Measurements from ENCODE around the gene CXorf38. TPM values are rescaled to one million over a fixed set of nuclear protein-coding genes. Genes with fewer than 3 reads are reported as not detected.
A peak's percentile ranks its signal among the peaks of the same experiment; 100 is the strongest.

Gene CXorf38, protein sequence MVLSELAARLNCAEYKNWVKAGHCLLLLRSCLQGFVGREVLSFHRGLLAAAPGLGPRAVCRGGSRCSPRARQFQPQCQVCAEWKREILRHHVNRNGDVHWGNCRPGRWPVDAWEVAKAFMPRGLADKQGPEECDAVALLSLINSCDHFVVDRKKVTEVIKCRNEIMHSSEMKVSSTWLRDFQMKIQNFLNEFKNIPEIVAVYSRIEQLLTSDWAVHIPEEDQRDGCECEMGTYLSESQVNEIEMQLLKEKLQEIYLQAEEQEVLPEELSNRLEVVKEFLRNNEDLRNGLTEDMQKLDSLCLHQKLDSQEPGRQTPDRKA
- 15.3 and 24.5 TPM in 2 replicates for total RNA-seq (2014; rRNA removed; shearing (Covaris generic))

DNA sequence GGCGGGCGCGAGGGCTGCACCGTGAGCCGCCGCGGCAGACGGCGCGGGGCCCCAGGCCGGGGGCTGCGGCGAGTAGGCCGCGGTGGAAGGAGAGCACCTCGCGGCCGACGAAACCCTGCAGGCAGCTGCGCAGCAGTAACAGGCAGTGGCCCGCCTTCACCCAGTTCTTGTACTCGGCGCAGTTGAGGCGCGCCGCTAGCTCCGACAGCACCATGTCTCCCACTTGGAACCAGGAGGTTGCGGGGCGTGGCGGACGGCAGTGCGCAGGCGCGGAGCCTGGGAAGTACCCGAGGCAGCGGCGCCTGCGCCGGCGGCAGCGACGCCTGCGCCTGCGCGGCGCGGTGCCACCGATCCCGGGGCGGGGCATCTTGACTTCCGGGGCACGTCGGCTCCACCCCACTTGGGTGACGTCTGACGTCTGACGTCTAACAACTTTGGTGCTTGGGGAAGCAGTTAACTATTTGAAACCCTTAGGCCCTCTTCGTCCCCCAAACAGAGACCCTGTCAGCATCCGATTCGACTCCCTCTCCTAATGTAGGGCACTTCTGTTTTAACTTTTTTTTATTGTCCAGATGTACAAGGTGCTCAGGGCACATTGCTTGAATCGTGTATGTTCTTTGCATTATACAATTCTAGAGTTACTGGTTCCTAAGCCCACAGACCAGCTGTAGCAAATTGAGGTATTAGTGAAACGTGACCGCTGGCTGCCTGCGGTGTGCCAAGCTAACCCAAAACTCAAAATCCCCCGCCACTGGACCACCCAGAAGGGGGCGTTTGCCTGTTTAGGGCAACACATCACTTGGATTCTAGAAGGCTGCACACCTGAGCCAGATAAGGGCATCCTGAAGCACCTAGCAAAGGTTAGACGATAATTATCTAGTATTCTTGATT is at the start of gene CXorf38:
Gene CXorf38 (minus strand): TSS at position 255 of the 891 bp plus-strand sequence. CDS start 41 bp downstream, at position 214.
- peak; percentile 86 for DNase-seq (ENCODE audit: low read depth)

DNA sequence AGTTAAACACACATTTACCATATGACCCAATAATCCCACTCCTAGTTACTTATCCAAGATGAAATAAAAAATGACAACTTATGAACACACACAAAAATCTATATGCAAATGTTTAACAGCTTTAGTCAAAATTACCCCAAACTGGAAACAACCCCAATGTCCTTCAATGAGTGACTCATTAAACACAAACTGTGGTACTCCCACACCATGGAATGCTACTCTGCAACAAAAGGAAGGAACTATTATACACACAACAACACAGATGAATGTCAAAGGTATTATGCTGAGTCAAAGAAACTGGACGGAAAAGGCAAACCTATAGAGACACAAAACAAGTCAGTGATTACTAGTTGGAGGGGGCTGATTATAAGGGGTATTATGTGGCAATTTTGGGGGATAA is 47.4 kb upstream of the CXorf38 start:
- DNase-seq (ENCODE audit: low read depth), result no peak

DNA sequence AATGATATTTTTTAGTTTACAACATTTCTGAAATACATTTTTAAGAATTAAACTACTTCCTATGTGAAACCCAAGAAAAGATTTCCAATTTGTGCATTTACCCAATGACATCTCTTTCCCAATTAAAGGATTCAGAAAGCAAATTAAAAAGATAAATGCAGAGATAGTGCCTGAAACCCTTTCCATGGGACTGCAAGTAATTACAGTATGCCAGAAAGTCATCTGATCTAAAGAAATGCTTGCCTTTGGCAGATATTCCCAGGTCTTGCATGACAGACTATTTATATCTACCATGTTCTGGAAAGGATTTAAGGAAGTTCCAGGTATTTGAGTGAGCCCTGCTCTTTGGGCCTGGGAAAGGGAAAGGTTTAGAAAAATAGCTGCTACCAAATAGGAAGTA is 41.6 kb upstream of the CXorf38 start:
- no peak for DNase-seq (ENCODE audit: low read depth)

DNA sequence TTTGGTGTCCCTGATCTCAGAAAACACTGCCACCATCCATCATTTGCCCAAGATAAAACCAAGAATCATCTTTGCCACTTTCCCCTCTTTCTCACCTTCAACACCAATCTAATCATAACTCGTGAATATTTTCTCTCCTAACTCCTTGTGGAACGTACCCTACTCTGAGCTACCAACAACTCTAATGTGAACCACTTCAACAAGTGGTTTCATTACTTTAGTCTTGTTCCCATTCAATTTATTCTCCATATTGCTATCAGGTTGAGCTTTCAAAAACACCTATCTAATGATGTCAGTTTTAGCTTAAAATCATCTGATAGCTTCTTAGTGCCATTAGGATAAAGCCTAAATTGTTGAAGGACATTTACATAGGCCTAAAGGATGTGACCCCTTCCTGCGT is 39.8 kb upstream of the CXorf38 start:
- no peak for DNase-seq (ENCODE audit: low read depth)

DNA sequence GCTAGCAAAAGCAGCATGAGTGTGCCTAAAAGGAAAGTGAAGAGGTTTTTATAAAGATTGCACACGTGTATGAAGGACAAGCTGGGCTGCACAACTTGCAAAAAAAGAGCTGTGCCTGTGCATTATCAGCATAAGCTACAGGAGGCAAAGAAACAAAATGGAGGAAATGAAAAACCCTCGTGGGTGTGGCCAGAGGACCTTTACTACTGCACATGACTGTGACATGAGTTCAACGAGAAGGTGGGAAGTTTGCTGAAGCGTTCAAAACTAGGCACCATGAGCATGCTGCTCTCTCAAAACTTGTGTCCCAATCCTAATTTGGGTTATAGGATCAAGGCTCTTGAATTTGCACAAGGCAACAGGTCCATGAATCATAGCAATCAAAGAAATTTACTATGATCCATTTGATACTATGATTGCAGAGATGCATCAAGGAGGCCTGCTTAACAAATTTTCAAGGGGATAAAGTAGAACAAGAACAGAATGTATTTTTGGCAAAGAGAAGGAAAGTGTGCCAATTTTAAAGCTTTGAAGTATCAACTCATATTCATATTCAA is 38.1 kb upstream of the CXorf38 start:
- DNase-seq (ENCODE audit: low read depth), result no peak

DNA sequence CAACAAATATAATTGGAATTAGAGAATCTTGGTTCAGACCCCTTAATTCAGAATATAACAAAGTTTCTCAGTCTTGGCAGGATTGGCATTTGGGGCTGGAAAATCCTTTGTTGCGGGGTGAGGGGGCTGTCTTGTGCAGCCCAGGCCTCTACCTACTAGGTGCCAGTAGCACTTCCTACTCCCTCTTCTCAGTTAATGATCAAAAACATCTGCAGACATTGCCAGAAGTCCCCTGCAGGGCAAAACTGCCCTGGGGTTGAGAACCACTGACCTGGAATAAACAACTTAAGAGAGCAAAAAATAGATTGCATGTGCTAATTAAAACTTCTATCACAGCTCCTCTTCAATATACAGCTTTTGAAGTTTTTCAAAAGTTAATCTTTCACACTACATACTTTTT is 36.7 kb upstream of the CXorf38 start:
- DNase-seq (ENCODE audit: low read depth), result no peak

DNA sequence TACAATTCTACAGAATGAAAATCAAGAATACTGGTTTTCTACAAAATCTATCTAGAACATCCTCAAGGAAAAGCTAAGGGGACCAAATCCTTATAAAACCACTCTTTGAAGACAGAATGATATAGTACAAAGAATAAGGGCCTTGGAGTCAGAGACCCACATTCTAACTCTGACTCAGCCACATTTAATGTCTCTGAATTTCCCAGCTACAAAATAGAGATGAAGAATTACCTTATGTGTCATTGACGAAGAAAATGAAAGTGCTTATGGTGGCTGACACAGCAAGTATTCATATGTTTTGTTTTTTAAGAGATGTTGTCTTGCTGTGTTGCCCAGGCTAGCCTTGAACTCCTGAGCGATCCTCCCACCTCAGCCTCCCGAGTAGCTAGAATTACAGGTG is 35.9 kb upstream of the CXorf38 start:
- peak; percentile 2 for DNase-seq (ENCODE audit: low read depth)

DNA sequence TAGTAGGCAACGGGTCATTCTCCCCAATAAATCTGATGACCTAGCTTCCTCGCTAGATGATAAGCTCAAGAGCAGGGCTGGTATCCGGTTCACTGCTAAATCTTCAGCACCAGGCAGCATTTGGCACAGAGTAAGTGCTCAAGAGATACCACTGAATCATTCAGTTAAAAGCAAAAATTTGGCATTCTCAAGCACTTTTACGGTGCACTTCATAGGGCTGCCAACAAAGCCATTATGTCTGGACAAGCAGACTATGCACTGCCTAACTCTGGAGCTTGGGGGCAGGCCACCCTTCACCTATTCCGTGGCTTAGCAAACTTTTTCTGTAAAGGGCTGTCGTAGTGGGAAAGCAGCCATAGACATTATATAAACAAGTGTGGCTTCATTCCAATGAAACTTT is 23.8 kb upstream of the CXorf38 start:
- no peak for DNase-seq (ENCODE audit: low read depth)

DNA sequence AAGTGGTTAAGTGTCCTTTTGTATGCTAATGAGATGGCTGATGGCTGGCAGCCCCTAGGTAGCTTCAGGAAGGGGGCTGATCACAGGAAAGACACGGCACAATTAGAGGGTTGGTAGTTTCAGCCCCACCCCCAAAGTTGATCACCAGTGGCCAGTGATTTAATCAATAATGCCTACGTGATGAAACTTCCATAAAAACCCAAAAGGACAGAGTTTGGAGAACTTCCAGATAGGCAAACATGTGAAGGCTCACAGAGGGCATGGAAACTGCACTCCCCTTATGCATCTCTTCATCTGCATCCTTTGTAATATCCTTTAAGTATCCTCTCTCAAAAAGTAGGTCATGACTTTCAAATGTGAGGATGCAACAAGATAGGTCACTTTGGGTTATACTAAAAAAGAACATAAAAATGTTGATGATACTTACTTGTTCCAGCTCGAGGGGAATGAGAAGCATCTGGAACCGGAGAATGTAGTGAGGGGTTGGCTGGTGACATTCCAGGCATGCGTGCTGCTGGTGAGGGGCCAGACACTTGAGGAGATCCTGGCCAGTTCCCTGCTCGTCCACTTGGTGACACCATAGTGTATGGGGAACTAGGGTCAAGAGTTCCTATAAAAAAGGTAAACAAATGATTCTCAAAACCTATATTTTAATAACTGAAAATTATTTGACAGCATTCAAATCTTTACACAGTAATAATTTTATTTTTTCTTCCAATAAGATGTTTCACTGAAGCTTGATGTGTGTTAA is 16.7 kb upstream of the CXorf38 start:
- DNase-seq (ENCODE audit: low read depth), result no peak

DNA sequence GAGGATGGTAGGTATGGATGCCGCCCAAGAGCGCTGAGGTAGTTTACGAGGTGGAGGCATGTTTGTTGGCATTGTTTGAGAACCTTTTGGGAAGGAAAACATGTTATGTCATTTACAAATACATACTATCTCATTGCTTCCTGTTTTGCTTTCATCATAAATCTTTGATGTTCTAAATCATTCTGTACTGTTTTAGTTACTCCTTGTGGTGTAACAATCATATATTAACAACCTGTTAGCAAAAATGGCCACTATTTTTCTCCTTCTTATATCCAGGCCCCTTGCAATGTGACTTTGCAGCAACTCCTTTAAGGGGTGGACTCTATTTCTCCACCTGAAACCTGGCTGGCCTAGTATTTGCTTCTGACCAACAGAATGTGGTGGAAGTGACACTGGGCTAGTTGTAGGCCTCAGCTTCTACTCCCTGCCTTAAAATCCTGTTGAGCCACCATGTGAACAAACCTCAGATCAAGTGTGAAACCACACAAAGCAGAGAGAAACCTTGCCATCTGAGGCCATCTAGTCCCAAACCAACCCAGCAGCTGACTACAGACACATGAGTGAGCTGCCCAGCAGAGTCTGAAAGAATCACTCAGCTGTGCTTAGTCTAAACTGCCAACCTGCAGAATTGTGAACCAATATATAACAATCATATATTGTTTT is 15.8 kb upstream of the CXorf38 start:
- DNase-seq (ENCODE audit: low read depth), result no peak

DNA sequence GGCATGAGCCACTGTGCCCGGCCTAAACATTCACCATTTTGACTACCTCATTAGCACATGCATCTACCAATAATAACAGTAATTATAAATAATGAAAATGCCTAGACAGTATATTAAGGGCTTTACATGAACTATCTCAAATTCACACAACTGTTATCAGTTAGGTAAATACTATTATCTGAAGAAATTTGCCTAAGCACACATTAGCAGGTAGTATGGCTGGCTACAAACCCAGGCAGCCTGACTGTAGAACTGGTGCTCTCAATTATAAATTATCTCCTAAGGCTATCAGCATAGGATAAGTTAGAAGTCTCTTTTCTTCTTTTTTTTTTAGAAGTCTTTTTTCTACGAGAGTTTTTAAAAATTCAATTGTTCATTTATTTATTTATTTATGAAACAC is 14.1 kb upstream of the CXorf38 start:
- DNase-seq (ENCODE audit: low read depth), result no peak

DNA sequence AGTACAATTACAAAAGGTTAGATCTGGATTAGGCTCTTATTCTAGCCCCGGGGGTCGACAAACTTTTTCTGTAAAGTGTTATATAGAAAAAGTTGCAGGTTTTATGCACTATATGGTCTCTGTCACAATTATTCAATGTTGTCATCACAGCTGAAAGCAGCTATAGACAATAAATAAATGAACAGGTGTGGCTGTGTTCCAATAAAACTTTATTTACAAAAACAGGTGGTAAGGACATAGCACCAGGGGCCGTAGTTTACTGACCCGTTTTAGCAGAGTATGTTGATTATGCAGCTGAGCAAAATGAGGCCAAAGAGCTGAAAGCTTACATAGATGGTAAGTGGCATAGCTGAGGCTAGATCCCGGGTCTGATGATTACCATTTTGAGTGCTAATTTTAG is 13.0 kb upstream of the CXorf38 start:
- DNase-seq (ENCODE audit: low read depth), result no peak

DNA sequence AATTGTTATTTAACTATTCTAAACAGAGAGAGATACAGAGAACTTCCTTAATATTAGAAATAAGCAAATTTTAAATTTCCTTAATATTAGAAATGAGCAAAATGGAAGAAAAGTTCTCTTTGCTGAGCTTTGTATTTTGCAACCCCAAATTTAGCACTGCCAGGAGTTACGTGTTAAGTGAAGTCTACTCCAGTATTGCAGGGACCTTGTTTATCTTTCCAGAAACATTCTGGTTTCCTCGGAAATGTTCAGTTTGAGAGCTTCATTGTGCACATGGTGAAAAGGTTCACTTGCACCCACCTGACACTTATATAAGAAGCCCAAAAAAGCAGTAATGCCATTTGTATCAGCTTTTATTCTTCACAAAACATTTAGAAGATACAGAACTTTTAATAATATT is 6.2 kb upstream of the CXorf38 start:
- no peak for DNase-seq (ENCODE audit: low read depth)

DNA sequence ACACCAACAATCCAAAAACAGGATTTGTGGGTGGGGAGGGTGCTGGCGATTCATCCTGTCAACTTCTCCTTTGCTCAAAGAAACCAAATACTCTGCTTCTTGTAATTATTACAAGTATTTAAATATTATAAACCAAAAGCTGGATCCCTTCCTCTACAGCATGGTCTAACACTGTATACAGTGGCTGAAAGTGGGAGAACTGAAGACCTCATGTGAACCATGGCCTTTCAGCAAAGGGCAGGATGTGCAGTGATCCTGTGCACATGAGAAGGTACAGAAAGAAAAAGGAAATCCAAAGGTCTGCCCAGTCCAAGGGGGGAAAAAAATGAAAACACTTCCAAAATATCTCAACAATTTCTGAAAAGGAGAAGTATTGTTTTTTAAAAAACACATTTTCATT is 5.3 kb upstream of the CXorf38 start:
- no peak for DNase-seq (ENCODE audit: low read depth)

DNA sequence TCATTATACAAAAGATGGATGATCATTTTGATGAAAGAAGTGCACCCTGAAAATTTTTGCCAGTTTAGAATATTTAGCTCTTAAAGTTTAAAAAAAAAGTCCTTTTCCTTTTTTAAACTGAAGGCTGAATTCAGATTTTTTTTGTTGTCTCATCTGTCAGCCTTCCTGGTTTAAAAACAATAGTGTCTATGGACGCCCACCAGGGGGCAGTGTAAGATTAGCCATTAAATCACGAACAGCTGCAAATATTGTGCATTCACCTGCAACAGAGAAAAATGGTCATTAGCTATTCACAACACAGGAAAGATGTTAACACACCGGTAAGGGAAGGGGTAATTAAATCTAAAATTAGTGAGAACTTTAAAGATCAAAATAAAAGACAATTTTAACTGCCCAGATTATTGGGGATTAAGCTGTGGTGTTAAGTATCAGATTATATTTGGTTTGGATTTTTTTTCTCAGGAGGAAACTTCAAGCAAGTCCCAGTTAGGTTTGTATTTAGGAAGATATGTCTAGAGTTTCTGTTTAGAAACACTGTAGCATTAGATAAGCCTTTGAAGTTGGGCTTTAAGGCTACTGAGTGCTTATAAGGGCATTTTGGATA is 4.4 kb upstream of the CXorf38 start:
- DNase-seq (ENCODE audit: low read depth), result peak; percentile 66

DNA sequence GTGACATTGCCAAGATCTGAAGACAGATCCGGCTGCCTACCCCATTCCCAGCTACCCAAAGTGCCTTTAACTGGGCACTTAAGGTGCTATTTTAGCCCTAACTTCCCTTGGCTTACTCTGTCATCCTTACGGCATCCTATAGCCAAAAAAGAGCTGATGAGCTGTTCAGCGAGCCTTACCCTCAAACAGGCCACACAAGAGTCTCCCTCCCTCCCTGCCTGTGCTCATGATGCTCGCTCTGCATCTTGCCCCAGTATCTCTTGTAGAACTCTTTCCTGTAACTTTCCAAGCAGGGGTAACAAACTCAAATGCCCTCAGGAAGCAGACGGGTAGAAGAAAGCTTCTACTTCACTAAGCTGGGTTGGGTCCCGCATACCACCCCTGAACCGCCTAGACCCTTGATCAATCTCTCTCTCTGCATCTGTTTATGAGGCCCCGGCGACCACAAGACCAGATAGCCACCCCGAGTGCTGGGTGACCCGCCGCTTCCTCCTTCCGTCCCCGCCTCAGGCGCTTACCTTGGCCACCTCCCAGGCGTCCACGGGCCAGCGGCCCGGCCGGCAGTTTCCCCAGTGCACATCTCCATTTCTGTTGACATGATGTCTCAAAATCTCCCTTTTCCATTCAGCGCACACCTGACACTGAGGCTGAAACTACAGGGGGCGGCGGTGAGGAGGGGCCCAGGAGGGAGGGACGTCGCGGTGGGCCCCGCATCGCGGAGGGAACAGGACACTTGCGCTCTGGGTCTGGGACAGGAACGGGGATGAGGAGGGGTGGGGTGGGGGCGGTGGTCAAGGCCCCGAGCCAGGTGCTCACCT is 663 bp downstream of the CXorf38 start:
- peak; percentile 62 for DNase-seq (ENCODE audit: low read depth)

DNA sequence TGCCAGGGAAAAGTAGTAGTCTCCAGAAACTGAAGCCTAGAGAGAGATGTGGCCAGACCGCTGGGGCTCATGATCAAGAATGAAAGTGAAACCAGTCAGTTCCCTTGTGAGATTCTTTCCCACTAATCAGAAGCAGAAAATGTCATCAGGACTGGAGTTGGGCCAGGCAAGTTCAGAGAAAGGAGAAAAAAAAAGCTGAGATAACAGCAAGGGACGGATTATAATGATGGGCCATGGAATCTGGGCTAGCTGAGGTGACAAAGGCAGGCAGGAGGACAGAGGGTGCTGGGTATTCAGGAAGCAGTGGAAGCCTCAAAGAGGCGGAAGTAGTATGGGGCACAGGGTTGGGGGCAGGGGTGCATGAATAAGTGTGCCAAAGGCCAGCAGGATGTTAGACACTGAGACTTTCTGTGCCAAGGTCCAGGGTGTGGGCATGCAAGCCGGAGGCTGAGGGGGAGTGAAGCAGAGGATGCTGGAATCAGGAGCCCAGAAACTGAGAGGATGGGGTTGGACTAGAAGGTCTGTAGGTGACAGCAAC is 2.5 kb downstream of the CXorf38 start:
- DNase-seq (ENCODE audit: low read depth), result peak; percentile 88

DNA sequence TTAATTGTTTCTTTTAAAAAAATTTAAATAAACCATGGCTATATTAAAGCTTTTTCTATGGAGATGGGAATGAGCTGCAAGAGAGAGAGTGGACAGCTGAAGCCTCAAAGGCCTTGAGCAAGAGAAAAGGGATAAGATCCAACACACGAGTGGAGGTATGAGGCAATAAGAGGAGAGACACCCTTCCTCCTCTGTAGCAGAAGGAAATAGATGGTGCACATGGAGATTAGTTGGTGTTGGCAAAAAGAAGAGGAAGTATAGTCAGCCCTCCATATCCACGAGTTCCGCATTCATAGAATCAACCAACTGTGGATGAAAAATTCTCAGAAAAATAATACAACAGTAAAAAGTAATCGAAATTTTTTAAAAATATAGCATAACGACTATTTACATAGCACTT is 3.2 kb downstream of the CXorf38 start:
- no peak for DNase-seq (ENCODE audit: low read depth)

DNA sequence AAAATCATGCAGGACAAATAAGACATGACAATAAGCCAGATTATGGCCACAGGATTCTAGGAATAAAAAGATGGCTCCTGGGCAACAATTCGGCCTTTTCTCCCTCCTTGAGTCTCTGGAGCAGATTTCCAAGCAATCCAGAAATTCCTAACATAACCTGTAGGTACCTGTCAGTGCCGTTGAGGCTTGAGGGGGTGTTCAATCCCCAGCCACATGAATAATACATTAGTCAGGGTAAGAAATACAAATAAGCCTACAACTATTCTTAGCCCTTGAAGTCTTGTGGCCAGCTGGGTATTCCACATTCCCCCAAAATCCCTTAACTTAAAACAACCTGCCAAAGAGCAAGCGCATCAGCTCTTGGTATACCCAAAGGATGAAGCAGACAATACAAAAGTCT is 9.7 kb downstream of the CXorf38 start:
- DNase-seq (ENCODE audit: low read depth), result no peak

DNA sequence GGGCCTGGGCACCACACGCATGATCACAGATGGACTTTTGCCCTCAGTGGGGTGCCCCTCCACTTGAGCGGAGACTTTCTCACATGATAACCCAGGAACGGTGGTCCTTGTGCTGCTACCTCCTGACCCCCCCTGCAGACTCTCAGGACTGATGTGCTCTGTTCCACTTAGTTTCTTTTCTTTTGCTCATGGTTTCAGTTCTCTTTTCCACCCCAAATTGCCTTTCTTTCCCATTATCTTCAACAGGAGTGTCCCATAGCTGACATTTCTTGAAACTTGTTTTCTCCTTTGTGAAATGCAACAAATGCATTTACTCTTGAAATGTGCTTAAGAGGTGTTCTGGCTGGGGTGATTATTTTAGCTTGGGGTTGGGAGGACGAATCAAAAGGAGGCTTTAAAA is 15.2 kb downstream of the CXorf38 start:
- no peak for DNase-seq (ENCODE audit: low read depth)

Measured in M059J (cell line).